ENCODE results near the gene NELL2. TPM values are rescaled to one million over a fixed set of nuclear protein-coding genes. Genes with fewer than 3 reads are reported as not detected.

The NELL2 gene
- polyA plus RNA-seq, 3 donors = 0.09 to 0.98 (median 0.39) TPM

- Histone ChIP-seq H3K4me1 (ENCODE audit: control insufficient read depth in 1 of 2, insufficient read depth in 2 of 2, low read length in 2 of 2) (no peaks in the 10 kb centered on the region), H2AFZ (ENCODE audit: insufficient read depth, low read depth, low read length, poor library complexity, severe bottlenecking) (no peak overlapping the region), H3K27me3 (ENCODE audit: control insufficient read depth in 2 of 2, insufficient read depth in 2 of 2, low read length in 2 of 2) (no peaks in the 10 kb centered on the region), H4K20me1 (ENCODE audit: insufficient read depth, low read length) (no peaks in the 10 kb centered on the region), H3K79me2 (ENCODE audit: insufficient read depth, low read length) (no peaks in the 10 kb centered on the region), H3K27ac (ENCODE audit: low read depth in 1 of 2, low read length in 2 of 2) (no peak overlapping the region), H3K4me2 (replicated peaks; ENCODE audit: extremely low read depth, low read length, poor library complexity, severe bottlenecking) (no peak overlapping the region), H3K9ac (ENCODE audit: insufficient read depth, low read length, poor library complexity, severe bottlenecking) (no peak overlapping the region), H3K9me3 (replicated peaks in 1 of 2; ENCODE audit: control insufficient read depth in 1 of 2, insufficient read depth in 1 of 2, low read length in 2 of 2) (no peaks in the 10 kb centered on the region), H3K4me3 (replicated peaks in 1 of 3; ENCODE audit: low read depth in 2 of 3, low read length in 3 of 3) (no peak overlapping the region), H3K36me3 (replicated peaks in 1 of 2; ENCODE audit: control insufficient read depth in 1 of 2, insufficient read depth in 2 of 2, low read length in 2 of 2) (no peaks in the 10 kb centered on the region)
- Mint-ChIP-seq H3K4me3 (no peak overlapping the region), H3K27ac (no peak overlapping the region), H3K9me3 (no peaks in the 10 kb centered on the region), H3K36me3 (no peaks in the 10 kb centered on the region), H3K4me1 (no peaks in the 10 kb centered on the region), H3K27me3 (ENCODE audit: low read depth in 3 of 3) (no peaks in the 10 kb centered on the region)
- intact Hi-C loops (cut with micrococcal nuclease) = no loop called here
- no peak for TF ChIP-seq CTCF (IDR thresholded peaks at IDR 0.05)
- no peak for DNase-seq
Measured at GRCh38 chr12:44804068-44804467, 72.0 kb downstream of the NELL2 start.

- H3K4me2 ChIP-seq (replicated peaks; ENCODE audit: extremely low read depth, low read length, poor library complexity, severe bottlenecking) = no peak overlapping the region
- H3K27me3 Mint-ChIP-seq (ENCODE audit: low read depth in 3 of 3) = no peaks in the 10 kb centered on the region
- H3K9ac ChIP-seq (ENCODE audit: insufficient read depth, low read length, poor library complexity, severe bottlenecking) = no peak overlapping the region
- no peak overlapping the region for H2AFZ ChIP-seq (ENCODE audit: insufficient read depth, low read depth, low read length, poor library complexity, severe bottlenecking)
- no peak for TF ChIP-seq CTCF (IDR thresholded peaks at IDR 0.05)
- no peaks in the 10 kb centered on the region for H3K79me2 ChIP-seq (ENCODE audit: insufficient read depth, low read length)
- no peaks in the 10 kb centered on the region for H3K4me1 Mint-ChIP-seq
- no peaks in the 10 kb centered on the region for H3K9me3 ChIP-seq (replicated peaks in 1 of 2; ENCODE audit: control insufficient read depth in 1 of 2, insufficient read depth in 1 of 2, low read length in 2 of 2)
- DNase-seq = no peak
- no peak overlapping the region for H3K4me3 ChIP-seq (replicated peaks in 1 of 3; ENCODE audit: low read depth in 2 of 3, low read length in 3 of 3)
- H4K20me1 ChIP-seq (ENCODE audit: insufficient read depth, low read length) = no peaks in the 10 kb centered on the region
- no peaks in the 10 kb centered on the region for H3K36me3 ChIP-seq (replicated peaks in 1 of 2; ENCODE audit: control insufficient read depth in 1 of 2, insufficient read depth in 2 of 2, low read length in 2 of 2)
- H3K4me1 ChIP-seq (ENCODE audit: control insufficient read depth in 1 of 2, insufficient read depth in 2 of 2, low read length in 2 of 2) = no peaks in the 10 kb centered on the region
- no peak overlapping the region for H3K27ac Mint-ChIP-seq
- H3K36me3 Mint-ChIP-seq = no peaks in the 10 kb centered on the region
- intact Hi-C loops (cut with micrococcal nuclease) = no loop called here
- H3K4me3 Mint-ChIP-seq = no peak overlapping the region
- H3K27ac ChIP-seq (ENCODE audit: low read depth in 1 of 2, low read length in 2 of 2) = no peak overlapping the region
- H3K9me3 Mint-ChIP-seq = no peaks in the 10 kb centered on the region
- no peaks in the 10 kb centered on the region for H3K27me3 ChIP-seq (ENCODE audit: control insufficient read depth in 2 of 2, insufficient read depth in 2 of 2, low read length in 2 of 2)
Measured at GRCh38 chr12:44795970-44796369, 80.1 kb downstream of the NELL2 start.

Data from CD14-positive monocyte (primary cell).